SK-N-SH (cell line): ENCODE results near the gene MIEN1. TPM values are rescaled to one million over a fixed set of nuclear protein-coding genes. Genes with fewer than 3 reads are reported as not detected.

Experiments
- CTCF ChIA-PET: fragments of 300-600, 350-600 bp; formaldehyde crosslinking; extraction: SDS; loops from one replicate; lab custom pipeline; 2021; lab: Yijun Ruan, JAX
- POLR2A ChIA-PET: fragments of 350-600 bp; sonication (Branson Sonifier 250); formaldehyde crosslinking; extraction: SDS; loops from one replicate; lab custom pipeline; 2020; ENCODE audit warnings: antibody characterized with exemption, inconsistent platforms; lab: Yijun Ruan, JAX
- DNase-seq: peaks from one replicate; pipeline ENCODE4 v3.0.0; 2012
- H2AFZ ChIP-seq: fragments of 200-600 bp; sonication (generic); 2 replicates; pipeline ENCODE4 v1.8.1; 2016; ENCODE audit warnings: antibody characterized with exemption, mild to moderate bottlenecking, low read depth
- H3F3A ChIP-seq: fragments of 200-600 bp; sonication (generic); replicated peaks from 2 replicates; pipeline ENCODE3; 2016; ENCODE audit warnings: antibody characterized with exemption, mild to moderate bottlenecking; ENCODE audit not compliant: insufficient read depth
- H3K27ac ChIP-seq, 2 experiments: fragments of 200-500 bp in 1 of 2; fragments of 200-600 bp in 1 of 2; sonication (Bioruptor generic) in 1 of 2; sonication (generic), shearing (Covaris generic) in 1 of 2; 2 replicates each; pipeline versions ENCODE4 v1.5.1 to v1.6.1; 2014 to 2016; ENCODE audit warnings: low read depth in 2 of 2, inconsistent platforms in 1 of 2, low read length in 1 of 2, mild to moderate bottlenecking in 1 of 2, mixed read lengths in 1 of 2
- H3K27me3 ChIP-seq: fragments of 200-600 bp; sonication (generic), shearing (Covaris generic); 2 replicates; pipeline ENCODE4 v1.6.1; 2016; ENCODE audit warnings: mixed run types; ENCODE audit not compliant: insufficient read depth
- H3K36me3 ChIP-seq, 2 experiments: fragments of 200-500 bp in 1 of 2; fragments of 200-600 bp in 1 of 2; sonication (Bioruptor generic) in 1 of 2; sonication (generic) in 1 of 2; replicated peaks in 1 of 2; 2 replicates each; pipeline versions ENCODE3 to v1.5.1; 2014 to 2016; ENCODE audit warnings: low read length in 1 of 2, mild to moderate bottlenecking in 1 of 2; ENCODE audit not compliant: insufficient read depth in 2 of 2, control insufficient read depth in 1 of 2
- H3K4me1 ChIP-seq, 2 experiments: fragments of 200-500 bp in 1 of 2; fragments of 200-600 bp in 1 of 2; sonication (Bioruptor generic) in 1 of 2; sonication (generic), shearing (Covaris generic) in 1 of 2; 2 replicates each; pipeline versions ENCODE4 v1.5.1 to v1.6.1; 2014 to 2016; ENCODE audit warnings: low read depth in 1 of 2, low read length in 1 of 2, mixed run types in 1 of 2; ENCODE audit not compliant: insufficient read depth in 2 of 2, control insufficient read depth in 1 of 2
- H3K4me2 ChIP-seq: fragments of 200-600 bp; sonication (generic), shearing (Covaris generic); 2 replicates; pipeline ENCODE4 v1.6.1; 2017; ENCODE audit warnings: mixed run types
- H3K4me3 ChIP-seq, 2 experiments: fragments of 200-500 bp in 1 of 2; fragments of 200-600 bp in 1 of 2; sonication (Bioruptor generic) in 1 of 2; sonication (generic), shearing (Covaris generic) in 1 of 2; 2 replicates each; pipeline versions ENCODE4 v1.5.1 to v1.8.1; 2014 to 2016; ENCODE audit warnings: low read depth in 2 of 2, inconsistent platforms in 1 of 2, low read length in 1 of 2, mild to moderate bottlenecking in 1 of 2, mixed read lengths in 1 of 2, moderate library complexity in 1 of 2
- H3K79me2 ChIP-seq: fragments of 200-600 bp; sonication (generic); 2 replicates; pipeline ENCODE4 v1.8.1; 2017; ENCODE audit warnings: mild to moderate bottlenecking; ENCODE audit not compliant: insufficient read depth
- H3K9ac ChIP-seq: fragments of 200-600 bp; sonication (generic); 2 replicates; pipeline ENCODE4 v1.6.1; 2017; ENCODE audit warnings: mixed run types
- H3K9me2 ChIP-seq: fragments of 200-600 bp; sonication (generic); 2 replicates; pipeline ENCODE4 v1.6.1; 2017; ENCODE audit warnings: mixed run types
- H3K9me3 ChIP-seq: fragments of 200-600 bp; sonication (generic); 2 replicates; pipeline ENCODE4 v1.6.1; 2017; ENCODE audit warnings: mixed run types, mild to moderate bottlenecking, moderate library complexity
- H4K20me1 ChIP-seq: fragments of 200-600 bp; sonication (generic); 2 replicates; pipeline ENCODE4 v1.6.1; 2017; ENCODE audit warnings: mild to moderate bottlenecking, mixed run types; ENCODE audit not compliant: insufficient read depth
- CHD2 ChIP-seq: fragments of 150-350 bp; IDR thresholded peaks from 2 replicates; pipeline ENCODE4 v1.6.1; 2018; ENCODE audit warnings: low read length; ENCODE audit not compliant: partially characterized antibody
- ELF1 ChIP-seq: IDR thresholded peaks from 2 replicates; pipeline ENCODE4 v1.4.0; 2012
- EP300 ChIP-seq, 2 experiments: IDR thresholded peaks; 2 replicates each; pipeline versions ENCODE4 v1.4.0 to v1.6.1; 2012; ENCODE audit warnings: borderline replicate concordance in 1 of 2, low read depth in 1 of 2, low read length in 1 of 2
- FOSL2 ChIP-seq: IDR thresholded peaks from 2 replicates; pipeline ENCODE4 v1.4.0; 2012; ENCODE audit warnings: low read depth, mild to moderate bottlenecking, moderate library complexity, borderline replicate concordance
- FOXJ3 ChIP-seq: sonication (generic); formaldehyde crosslinking; IDR thresholded peaks from 2 replicates; pipeline ENCODE4 v1.5.1; 2020; ENCODE audit warnings: mild to moderate bottlenecking, missing genetic modification reagents
- FOXM1 ChIP-seq: IDR thresholded peaks from 2 replicates; pipeline ENCODE4 v1.4.0; 2012; ENCODE audit warnings: low read depth, mild to moderate bottlenecking
- IRF3 ChIP-seq: fragments of 150-350 bp; IDR thresholded peaks from 2 replicates; pipeline ENCODE4 v1.6.1; 2016; ENCODE audit warnings: mild to moderate bottlenecking, low read depth, low read length
- JUND ChIP-seq: IDR thresholded peaks from 2 replicates; pipeline ENCODE4 v1.4.0; 2012
- MXI1 ChIP-seq: IDR thresholded peaks from 2 replicates; pipeline ENCODE4 v1.6.1; 2012; ENCODE audit warnings: mild to moderate bottlenecking, low read depth, low read length, improper control_type of control experiment
- PBX3 ChIP-seq: IDR thresholded peaks from 2 replicates; pipeline ENCODE4; 2012
- POLR2AphosphoS5 ChIP-seq: IDR thresholded peaks from 2 replicates; pipeline ENCODE4 v1.6.1; 2012; ENCODE audit warnings: low read depth, low read length
- REST ChIP-seq: IDR thresholded peaks from 2 replicates; pipeline ENCODE4 v1.6.1; 2012; ENCODE audit warnings: mild to moderate bottlenecking, low read depth, low read length, moderate library complexity
- RFX5 ChIP-seq: IDR thresholded peaks from 2 replicates; pipeline ENCODE4 v1.6.1; 2012; ENCODE audit warnings: mild to moderate bottlenecking, improper control_type of control experiment, low read length
- SIN3A ChIP-seq: IDR thresholded peaks from 2 replicates; pipeline ENCODE4 v1.6.1; 2012; ENCODE audit warnings: low read depth, mild to moderate bottlenecking, low read length, moderate library complexity, borderline replicate concordance
- WGBS: methylation state at CpG from one replicate; pipeline ENCODE4 v1.1.6; 2017; ENCODE audit warnings: low lambda C conversion rate; 5-methylcytosine and 5-hydroxymethylcytosine counted together
- polyA plus RNA-seq, 3 experiments: library from polyadenylated mRNA; depleted of rRNA; stranded (reverse); fragments of >200 nt; gene quantifications; 2 replicates each; pipeline ENCODE4 v1.2.3, GENCODE V29; 2012

MIEN1 gene
- polyA plus RNA-seq, 1 of the 3 experiments (the other 2 are of a cell fraction): 100 TPM

GRCh38 chr17:39716879-39717536 is 13.3 kb downstream of the MIEN1 start:
- Histone ChIP-seq H2AFZ (no peak overlapping the region), H3K27ac (no peak overlapping the region), H4K20me1 (no peaks in the 10 kb centered on the region), H3K79me2 (no peaks in the 10 kb centered on the region), H3K9me3 (no peaks in the 10 kb centered on the region), H3K9me2 (no peaks in the 10 kb centered on the region), H3K36me3 (no peaks in the 10 kb centered on the region), H3K9ac (no peak overlapping the region), H3K4me3 (no peak overlapping the region), H3F3A (no peaks in the 10 kb centered on the region), H3K4me1 (no peaks in the 10 kb centered on the region), H3K4me2 (no peak overlapping the region), H3K27me3 (no peaks in the 10 kb centered on the region; the same call in 1 of the 2 replicates)
- TF ChIP-seq SIN3A: no peak
- no peak for TF ChIP-seq ELF1
- no peak for TF ChIP-seq FOXJ3
- no peak for TF ChIP-seq IRF3
- no peak for TF ChIP-seq RFX5
- TF ChIP-seq FOXM1: no peak
- no peak for TF ChIP-seq PBX3
- TF ChIP-seq FOSL2: no peak
- TF ChIP-seq POLR2AphosphoS5: no peak
- no peak for TF ChIP-seq CHD2
- no peak for TF ChIP-seq REST
- no peak for TF ChIP-seq JUND
- TF ChIP-seq MXI1: no peak
- no peak for TF ChIP-seq EP300 (IDR thresholded peaks at IDR 0.05; ENCODE audit: borderline replicate concordance in 1 of 2, low read depth in 1 of 2, low read length in 1 of 2)
- DNase-seq: no peak
- 75% methylated on average over 7 of the region's 11 CpGs for WGBS
- POLR2A ChIA-PET: no interaction called here
- CTCF ChIA-PET: interaction anchor here (1.2 kb wide), 1 partner anchor 13 kb away, joined by 3 read pairs; no protein-coding TSS in a partner anchor
